H9 (cell line): ENCODE results near the gene TECPR2. TPM values are rescaled to one million over a fixed set of nuclear protein-coding genes. Genes with fewer than 3 reads are reported as not detected.

Source experiments
- DNase-seq: peaks from one replicate; pipeline ENCODE4 v3.0.0-alpha.2; 2017
- H2AFZ ChIP-seq: one replicate; pipeline ENCODE4 v1.6.1; 2013; ENCODE audit warnings: mild to moderate bottlenecking, low read length, control low read depth, moderate library complexity
- H2AK5ac ChIP-seq: 2 replicates; pipeline ENCODE4 v1.6.1; 2013; ENCODE audit warnings: low read length, control low read depth, mixed read lengths; ENCODE audit not compliant: insufficient read length
- H2BK120ac ChIP-seq: one replicate; pipeline ENCODE4 v1.6.1; 2013; ENCODE audit warnings: low read depth, mild to moderate bottlenecking, low read length, control low read depth, inconsistent platforms; ENCODE audit not compliant: poor library complexity, severe bottlenecking
- H2BK12ac ChIP-seq: 2 replicates; pipeline ENCODE4 v1.6.1; 2013; ENCODE audit warnings: low read length, control low read depth, mixed read lengths, low read depth; ENCODE audit not compliant: insufficient read length
- H2BK15ac ChIP-seq: 2 replicates; pipeline ENCODE4 v1.6.1; 2013; ENCODE audit warnings: low read depth, low read length, control low read depth
- H2BK20ac ChIP-seq: one replicate; pipeline ENCODE4 v1.6.1; 2013; ENCODE audit warnings: low read depth, mild to moderate bottlenecking, low read length, control low read depth, inconsistent platforms; ENCODE audit not compliant: poor library complexity, severe bottlenecking
- H2BK5ac ChIP-seq: 2 replicates; pipeline ENCODE4 v1.6.1; 2013; ENCODE audit warnings: low read length, control low read depth, mixed read lengths; ENCODE audit not compliant: insufficient read length
- H3K14ac ChIP-seq: 2 replicates; pipeline ENCODE4 v1.6.1; 2013; ENCODE audit warnings: low read length, control low read depth; ENCODE audit not compliant: insufficient read depth
- H3K18ac ChIP-seq: 2 replicates; pipeline ENCODE4 v1.6.1; 2013; ENCODE audit warnings: low read depth, mild to moderate bottlenecking, mixed read lengths, low read length, control low read depth; ENCODE audit not compliant: insufficient read length
- H3K23ac ChIP-seq: 2 replicates; pipeline ENCODE4 v1.6.1; 2013; ENCODE audit warnings: low read length, control low read depth, mixed read lengths, low read depth; ENCODE audit not compliant: insufficient read length
- H3K23me2 ChIP-seq: 2 replicates; pipeline ENCODE4 v1.6.1; 2013; ENCODE audit warnings: low read depth, mild to moderate bottlenecking, mixed read lengths, low read length, control low read depth; ENCODE audit not compliant: insufficient read length, poor library complexity, severe bottlenecking
- H3K27ac ChIP-seq: 2 replicates; pipeline ENCODE4 v1.5.1; 2013; ENCODE audit warnings: low read length, control low read depth, mixed read lengths, low read depth; ENCODE audit not compliant: insufficient read length
- H3K27me3 ChIP-seq: 2 replicates; pipeline ENCODE4 v1.6.1; 2013; ENCODE audit warnings: low read length, control low read depth, inconsistent platforms; ENCODE audit not compliant: insufficient read depth
- H3K4ac ChIP-seq: 2 replicates; pipeline ENCODE4 v1.6.1; 2013; ENCODE audit warnings: low read depth, mild to moderate bottlenecking, control low read depth, inconsistent platforms, low read length, moderate library complexity
- H3K4me1 ChIP-seq: 2 replicates; pipeline ENCODE4 v1.6.1; 2013; ENCODE audit warnings: low read length, control low read depth, inconsistent platforms; ENCODE audit not compliant: insufficient read depth
- H3K4me2 ChIP-seq: 2 replicates; pipeline ENCODE4 v1.6.1; 2013; ENCODE audit warnings: low read length, control low read depth, mixed read lengths; ENCODE audit not compliant: insufficient read length, insufficient read depth
- H3K56ac ChIP-seq: 2 replicates; pipeline ENCODE4 v1.6.1; 2013; ENCODE audit warnings: low read depth, mild to moderate bottlenecking, mixed read lengths, low read length, control low read depth; ENCODE audit not compliant: insufficient read length
- H3K79me1 ChIP-seq: 2 replicates; pipeline ENCODE4 v1.6.1; 2013; ENCODE audit warnings: low read depth, mild to moderate bottlenecking, moderate library complexity, low read length, control low read depth, inconsistent platforms; ENCODE audit not compliant: insufficient read depth, poor library complexity, severe bottlenecking
- H3K79me2 ChIP-seq: 2 replicates; pipeline ENCODE4 v1.6.1; 2013; ENCODE audit warnings: low read length, control low read depth, inconsistent platforms; ENCODE audit not compliant: insufficient read depth
- H3K9ac ChIP-seq: 2 replicates; pipeline ENCODE4 v1.6.1; 2013; ENCODE audit warnings: low read length, control low read depth, mixed read lengths; ENCODE audit not compliant: insufficient read length; ENCODE audit errors: extremely low read depth
- H3K9me3 ChIP-seq: one replicate; pipeline ENCODE4 v1.6.1; 2013; ENCODE audit warnings: low read depth, low read length, inconsistent platforms; ENCODE audit not compliant: control insufficient read depth
- H3T11ph ChIP-seq: one replicate; pipeline ENCODE4 v1.6.1; 2013; ENCODE audit warnings: mild to moderate bottlenecking, low read length, control low read depth, inconsistent platforms
- H4K20me1 ChIP-seq: one replicate; pipeline ENCODE4 v1.6.1; 2013; ENCODE audit not compliant: control insufficient read depth, insufficient read length, insufficient read depth
- H4K5ac ChIP-seq: 2 replicates; pipeline ENCODE4 v1.6.1; 2013; ENCODE audit warnings: low read depth, mild to moderate bottlenecking, mixed read lengths, low read length, control low read depth; ENCODE audit not compliant: insufficient read length
- H4K8ac ChIP-seq: replicated peaks from 2 replicates; pipeline ENCODE4 v1.6.1; 2013; ENCODE audit warnings: low read length, control low read depth, mixed read lengths, low read depth; ENCODE audit not compliant: insufficient read length
- H4K91ac ChIP-seq: 2 replicates; pipeline ENCODE4 v1.6.1; 2013; ENCODE audit warnings: low read depth, mild to moderate bottlenecking, moderate library complexity, mixed read lengths, low read length, control low read depth; ENCODE audit not compliant: insufficient read length
- H3K27ac Mint-ChIP-seq, 3 experiments: 2 replicates in 2 of 3; 3 replicates in 1 of 3; pipeline ENCODE4 v1.8.0; 2020 to 2021; ENCODE audit warnings: mixed read lengths in 3 of 3, mild to moderate bottlenecking in 1 of 3, moderate library complexity in 1 of 3
- H3K27me3 Mint-ChIP-seq: 2 replicates; pipeline ENCODE4 v1.8.0; 2021; ENCODE audit warnings: low read depth, mild to moderate bottlenecking, moderate library complexity, mixed read lengths
- H3K36me3 Mint-ChIP-seq, 3 experiments: 2 replicates in 2 of 3; 3 replicates in 1 of 3; pipeline ENCODE4 v1.8.0; 2020 to 2021; ENCODE audit warnings: low read depth in 3 of 3, mixed read lengths in 3 of 3; ENCODE audit not compliant: insufficient read depth in 1 of 3
- H3K4me1 Mint-ChIP-seq, 2 experiments: 2 replicates each; pipeline ENCODE4 v1.8.0; 2020; ENCODE audit warnings: mixed read lengths in 2 of 2
- H3K4me3 Mint-ChIP-seq, 2 experiments: 2 replicates in 1 of 2; 3 replicates in 1 of 2; pipeline ENCODE4 v1.8.0; 2020 to 2021; ENCODE audit warnings: mild to moderate bottlenecking in 2 of 2, mixed read lengths in 2 of 2, moderate library complexity in 1 of 2
- H3K9me3 Mint-ChIP-seq, 2 experiments: 2 replicates in 1 of 2; 3 replicates in 1 of 2; pipeline ENCODE4 v1.8.0; 2020; ENCODE audit warnings: mild to moderate bottlenecking in 2 of 2, mixed read lengths in 2 of 2, moderate library complexity in 1 of 2
- CTCF ChIP-seq: fragments of 200-600 bp; sonication (generic); conservative IDR thresholded peaks from 3 replicates; pipeline ENCODE4 v1.8.0; 2021; ENCODE audit warnings: antibody characterized with exemption, mild to moderate bottlenecking
- WGBS: extraction: QIAGEN DNeasy Blood & Tissue Kit; methylation state at CpG from one replicate; pipeline ENCODE4 v1.1.7; 2013; ENCODE audit warnings: missing lambda C conversion rate, low lambda C conversion rate, mixed read lengths; ENCODE audit not compliant: insufficient read length; ENCODE audit errors: extremely low coverage; 5-methylcytosine and 5-hydroxymethylcytosine counted together
- total RNA-seq: library from RNA; stranded (reverse); gene quantifications from 2 replicates; pipeline ENCODE4 v1.2.1, GENCODE V29; 2021

TECPR2 gene
- total RNA-seq, 1 experiment from 2014 or later = 15.4 TPM

GRCh38 chr14:102479777-102480176 lies 117.0 kb downstream of the TECPR2 start:
- Histone ChIP-seq H2BK5ac (no peak overlapping the region), H3K79me2 (no peaks in the 10 kb centered on the region), H3K14ac (no peak overlapping the region), H3K9ac (no peak overlapping the region), H3K56ac (no peak overlapping the region), H4K5ac (no peak overlapping the region), H3K18ac (no peak overlapping the region), H2AFZ (no peak overlapping the region), H3K79me1 (no peaks in the 10 kb centered on the region), H3K27ac (no peak overlapping the region), H2BK20ac (no peak overlapping the region), H4K91ac (no peak overlapping the region), H3K27me3 (no peaks in the 10 kb centered on the region), H2AK5ac (no peak overlapping the region), H2BK12ac (no peak overlapping the region), H3K4ac (no peak overlapping the region), H3K23ac (no peak overlapping the region), H2BK120ac (no peak overlapping the region), H3K4me2 (no peak overlapping the region), H4K8ac (no peak overlapping the region), H3K23me2 (no peaks in the 10 kb centered on the region), H4K20me1 (no peaks in the 10 kb centered on the region), H2BK15ac (no peak overlapping the region), H3T11ph (no peak overlapping the region), H3K4me1 (no peaks in the 10 kb centered on the region), H3K9me3 (no peaks in the 10 kb centered on the region)
- Mint-ChIP-seq H3K4me1 (no peaks in the 10 kb centered on the region), H3K4me3 (no peak overlapping the region), H3K27me3 (no peaks in the 10 kb centered on the region), H3K27ac (no peak overlapping the region), H3K36me3 (peaks cover 0 to 15% (median 4%) of the 10 kb centered on the region in 3 experiments; a peak in 5 of 7 replicates), H3K9me3 (no peaks in the 10 kb centered on the region; a peak in 1 of 5 replicates)
- WGBS = no CpG with 5 or more reads among the region's 7 CpGs
- no peak for DNase-seq
- TF ChIP-seq CTCF = no peak
